Gastroesophageal sphincter (tissue), 3 donors: ENCODE data around the gene CPEB1.

Experiments
- EP300 ChIP-seq: sonication (generic); formaldehyde crosslinking; IDR thresholded peaks from one replicate; pipeline ENCODE4 v1.6.1; 2017; ENCODE audit warnings: antibody characterized with exemption, mild to moderate bottlenecking
- POLR2A ChIP-seq, 2 donors: fragments of 450-650 bp; IDR thresholded peaks; one replicate each; pipeline ENCODE4 v1.6.1; 2017; ENCODE audit warnings: antibody characterized with exemption in 2 of 2, mild to moderate bottlenecking in 2 of 2, moderate library complexity in 1 of 2
- TF ChIP-seq, protein P1 (sequence below), 4 experiments: fragments of 200-600 bp in 2 of 4; fragments of 450-650 bp in 2 of 4; sonication (generic) in 1 of 4; IDR thresholded peaks; one replicate each; pipeline ENCODE4 v1.5.1; 2017 to 2019; ENCODE audit warnings: antibody characterized with exemption in 4 of 4, mild to moderate bottlenecking in 2 of 4, moderate library complexity in 2 of 4

DNA sequence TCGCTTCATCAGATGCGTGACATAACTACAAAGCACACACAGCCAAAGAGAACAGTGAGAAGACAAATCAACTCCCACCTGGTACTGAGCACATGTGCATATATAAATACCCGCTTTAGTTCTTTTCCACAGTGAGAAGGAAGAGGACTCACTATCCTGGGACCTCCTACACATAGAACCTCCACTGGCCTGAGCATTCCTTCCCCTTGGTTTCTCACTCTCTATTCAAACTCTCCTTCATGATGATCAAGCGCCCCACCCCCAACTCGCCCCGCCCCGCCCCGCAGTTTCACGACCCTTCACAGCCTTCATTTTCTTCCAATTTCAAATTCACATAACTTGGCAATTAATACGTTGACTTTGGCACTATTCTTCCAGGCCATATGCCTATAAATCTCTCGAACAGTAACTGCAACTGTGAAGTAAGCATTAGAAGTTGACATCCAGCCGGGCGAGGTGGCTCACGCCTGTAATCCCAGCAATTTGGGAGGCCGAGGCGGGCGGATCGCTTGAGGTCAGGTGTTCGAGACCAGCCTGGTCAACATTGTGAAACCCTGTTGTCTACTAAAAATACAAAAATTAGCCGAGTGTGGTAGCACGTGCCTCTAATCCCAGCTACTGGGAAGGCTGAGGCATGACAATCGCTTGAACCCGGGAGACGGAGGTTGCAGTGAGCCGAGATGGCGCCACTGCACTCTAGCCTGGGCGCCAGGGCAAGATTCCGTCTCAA lies 108.0 kb downstream of the CPEB1 start:
- TF ChIP-seq, protein P1, sequence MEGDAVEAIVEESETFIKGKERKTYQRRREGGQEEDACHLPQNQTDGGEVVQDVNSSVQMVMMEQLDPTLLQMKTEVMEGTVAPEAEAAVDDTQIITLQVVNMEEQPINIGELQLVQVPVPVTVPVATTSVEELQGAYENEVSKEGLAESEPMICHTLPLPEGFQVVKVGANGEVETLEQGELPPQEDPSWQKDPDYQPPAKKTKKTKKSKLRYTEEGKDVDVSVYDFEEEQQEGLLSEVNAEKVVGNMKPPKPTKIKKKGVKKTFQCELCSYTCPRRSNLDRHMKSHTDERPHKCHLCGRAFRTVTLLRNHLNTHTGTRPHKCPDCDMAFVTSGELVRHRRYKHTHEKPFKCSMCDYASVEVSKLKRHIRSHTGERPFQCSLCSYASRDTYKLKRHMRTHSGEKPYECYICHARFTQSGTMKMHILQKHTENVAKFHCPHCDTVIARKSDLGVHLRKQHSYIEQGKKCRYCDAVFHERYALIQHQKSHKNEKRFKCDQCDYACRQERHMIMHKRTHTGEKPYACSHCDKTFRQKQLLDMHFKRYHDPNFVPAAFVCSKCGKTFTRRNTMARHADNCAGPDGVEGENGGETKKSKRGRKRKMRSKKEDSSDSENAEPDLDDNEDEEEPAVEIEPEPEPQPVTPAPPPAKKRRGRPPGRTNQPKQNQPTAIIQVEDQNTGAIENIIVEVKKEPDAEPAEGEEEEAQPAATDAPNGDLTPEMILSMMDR (IDR thresholded peaks at IDR 0.05) = no peak
- TF ChIP-seq EP300 (no peak), POLR2A (IDR thresholded peaks at IDR 0.05) (no peak)
